ENCODE results near the gene GRIN3B. TPM values are rescaled to one million over a fixed set of nuclear protein-coding genes. Genes with fewer than 3 reads are reported as not detected.
A peak's percentile ranks its signal among the peaks of the same experiment; 100 is the strongest.

GRIN3B gene
- polyA plus RNA-seq, 1 of the 3 experiments (the other 2 are of a cell fraction), result 1.5 TPM

GRCh38 chr19:1001538-1002166 is 1.4 kb downstream of the GRIN3B start:
- peak overlapping the region in 1 of 2 experiments; percentile 55; a peak in 2 of 4 replicates for H3K4me3 ChIP-seq (ENCODE audit: low read depth in 2 of 2, low read length in 1 of 2)
- no peaks in the 10 kb centered on the region for H3K9me3 ChIP-seq
- no peak overlapping the region for H3K9ac ChIP-seq
- CTCF ChIA-PET, result interaction anchor here (0.7 to 1.1 kb wide), 5 partner anchors 9 to 234 kb away, joined by 3 to 4 read pairs (median 3); partner anchors contain the start of gene CFD
- no peaks in the 10 kb centered on the region for H3K9me2 ChIP-seq
- peaks cover 51% of the 10 kb centered on the region for H3K27me3 ChIP-seq (ENCODE audit: insufficient read depth)
- peaks cover 0 to 5% of the 10 kb centered on the region in 2 experiments; a peak in 1 of 4 replicates for H3K4me1 ChIP-seq (ENCODE audit: control insufficient read depth in 1 of 2, insufficient read depth in 2 of 2, low read depth in 1 of 2, low read length in 1 of 2)
- H3K27ac ChIP-seq (ENCODE audit: low read depth in 2 of 2, low read length in 1 of 2), result no peak overlapping the region
- no peaks in the 10 kb centered on the region for H3K36me3 ChIP-seq (replicated peaks in 1 of 2; ENCODE audit: control insufficient read depth in 1 of 2, insufficient read depth in 2 of 2, low read length in 1 of 2)
- no peaks in the 10 kb centered on the region for H4K20me1 ChIP-seq (ENCODE audit: insufficient read depth)
- H2AFZ ChIP-seq (ENCODE audit: low read depth), result no peak overlapping the region
- peaks cover 24% of the 10 kb centered on the region for H3F3A ChIP-seq (replicated peaks; ENCODE audit: insufficient read depth)
- TF ChIP-seq RAD21 (IDR thresholded peaks at IDR 0.05; ENCODE audit: low read length) (peak; percentile 71), SMC3 (IDR thresholded peaks at IDR 0.05; ENCODE audit: low read depth, low read length) (peak; percentile 59), REST (IDR thresholded peaks at IDR 0.05; ENCODE audit: low read depth, low read length) (no peak), CTCF (IDR thresholded peaks at IDR 0.05) (peak; percentile 94)
- peak; percentile 90 for DNase-seq
- H3K79me2 ChIP-seq (ENCODE audit: insufficient read depth), result no peaks in the 10 kb centered on the region
- POLR2A ChIA-PET, result interaction anchor here (0.6 to 0.8 kb wide), 2 partner anchors 18 to 267 kb away, joined by 4 to 5 read pairs; partner anchors contain the start of genes CIRBP and WDR18
- WGBS (ENCODE audit: low lambda C conversion rate), result 4% methylated on average over 5 of the region's 20 CpGs
- peak overlapping the region; percentile 63; the same call in 1 of the 2 replicates for H3K4me2 ChIP-seq

- Histone ChIP-seq H3K27me3 (ENCODE audit: insufficient read depth) (peaks cover 42% of the 10 kb centered on the region), H2AFZ (ENCODE audit: low read depth) (no peak overlapping the region), H3K9me3 (no peaks in the 10 kb centered on the region), H3K27ac (ENCODE audit: low read depth in 2 of 2, low read length in 1 of 2) (no peak overlapping the region), H3K36me3 (replicated peaks in 1 of 2; ENCODE audit: control insufficient read depth in 1 of 2, insufficient read depth in 2 of 2, low read length in 1 of 2) (no peaks in the 10 kb centered on the region), H3K79me2 (ENCODE audit: insufficient read depth) (no peaks in the 10 kb centered on the region), H3F3A (replicated peaks; ENCODE audit: insufficient read depth) (peaks cover 27% of the 10 kb centered on the region), H3K9ac (no peak overlapping the region), H3K4me2 (no peak overlapping the region), H3K4me3 (ENCODE audit: low read depth in 2 of 2, low read length in 1 of 2) (no peak overlapping the region), H3K4me1 (ENCODE audit: control insufficient read depth in 1 of 2, insufficient read depth in 2 of 2, low read depth in 1 of 2, low read length in 1 of 2) (peaks cover 0 to 4% of the 10 kb centered on the region in 2 experiments; a peak in 1 of 4 replicates), H3K9me2 (no peaks in the 10 kb centered on the region), H4K20me1 (ENCODE audit: insufficient read depth) (no peaks in the 10 kb centered on the region)
- no peak for DNase-seq
- no peak for TF ChIP-seq RCOR1 (IDR thresholded peaks at IDR 0.05; ENCODE audit: low read length)
- TF ChIP-seq MEF2A (IDR thresholded peaks at IDR 0.05; ENCODE audit: borderline replicate concordance, low read depth), result no peak
- TF ChIP-seq POLR2AphosphoS5 (IDR thresholded peaks at IDR 0.05; ENCODE audit: low read depth, low read length), result no peak
- no peak for TF ChIP-seq TEAD4 (IDR thresholded peaks at IDR 0.05; ENCODE audit: borderline replicate concordance, insufficient read depth)
- TF ChIP-seq NRF1 (IDR thresholded peaks at IDR 0.05; ENCODE audit: low read depth, low read length), result no peak
- no peak for TF ChIP-seq FOXJ3 (CRISPR knock-in tag; IDR thresholded peaks at IDR 0.05)
- no peak for TF ChIP-seq JUND (IDR thresholded peaks at IDR 0.05)
- WGBS (ENCODE audit: low lambda C conversion rate), result 43% methylated on average over 4 of the region's 4 CpGs
- ChIA-PET POLR2A (no interaction called here), CTCF (interaction anchor here (0.9 to 2.0 kb wide), 2 partner anchors 242 to 354 kb away, joined by 3 to 6 read pairs; no protein-coding TSS in a partner anchor)
These were observed 2.4 kb downstream of the GRIN3B start for GRCh38 chr19:1002600-1002999.
